ENCODE data around the gene ABCC6. TPM values are rescaled to one million over a fixed set of nuclear protein-coding genes. Genes with fewer than 3 reads are reported as not detected.
"Not testable (repeated sequence)": the region's sequence is repeated elsewhere in the genome, so short reads cannot be mapped to it uniquely, and the experiment has no call there.

Gene ABCC6
- total and polyA plus RNA-seq, 2 of the 4 experiments (the other 2 are of a cell fraction): 0.36 to 1.3 TPM

DNA sequence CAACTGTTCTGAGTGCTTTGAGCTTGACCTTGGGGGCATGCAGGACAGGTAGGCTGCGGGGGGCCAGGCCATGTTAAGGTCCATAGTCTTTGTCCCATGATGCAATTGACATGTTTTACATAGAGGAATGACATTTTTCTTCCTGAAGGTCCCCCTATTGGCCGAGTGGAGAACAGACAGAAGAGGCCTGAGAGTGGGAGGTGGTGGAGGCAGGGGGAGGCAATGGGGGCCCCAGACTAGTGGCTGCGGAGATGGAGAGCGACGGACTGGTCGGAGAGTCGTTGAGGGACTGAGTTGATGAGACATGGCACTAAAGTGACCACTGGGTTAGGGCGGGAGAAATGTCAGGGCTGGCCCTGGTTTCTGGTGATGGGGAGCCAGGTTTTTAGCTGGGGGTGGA, 48.4 kb upstream of the ABCC6 start:
- H3K9me1 ChIP-seq (ENCODE audit: insufficient read depth, low read length); H3K4me3 ChIP-seq (ENCODE audit: insufficient read depth, low read depth, low read length); BruUV-seq (replicated peaks); H4K20me1 ChIP-seq (ENCODE audit: insufficient read depth, low read length); H2BK120ac ChIP-seq (ENCODE audit: low read depth, low read length); H3K4me2 ChIP-seq (ENCODE audit: low read depth, low read length); H4K5ac ChIP-seq (ENCODE audit: low read depth, low read length); dilution Hi-C loops (cut with HindIII; ENCODE audit: low sequenced_read_pairs, unreplicated experiment); H3K14ac ChIP-seq (replicated peaks; ENCODE audit: low read depth, low read length); H4K91ac ChIP-seq (ENCODE audit: insufficient read depth, low read depth, low read length); H2AFZ ChIP-seq (replicated peaks; ENCODE audit: low read length, poor library complexity); H3K23ac ChIP-seq (ENCODE audit: low read depth, low read length); DNase-seq; H2BK15ac ChIP-seq (ENCODE audit: low read depth, low read length); CTCF ChIA-PET; H3K27ac ChIP-seq (ENCODE audit: insufficient read depth, low read length); H3K79me1 ChIP-seq (ENCODE audit: low read depth in 1 of 2, low read length in 2 of 2); intact Hi-C loops (cut with micrococcal nuclease); H2BK20ac ChIP-seq (ENCODE audit: low read depth, low read length); H4K8ac ChIP-seq (ENCODE audit: low read depth in 2 of 2, low read length in 2 of 2); H3K9me3 ChIP-seq (ENCODE audit: control insufficient read depth, insufficient read depth, low read length); H3K36me3 ChIP-seq (ENCODE audit: control insufficient read depth, insufficient read depth, low read length); H2AK5ac ChIP-seq (ENCODE audit: low read depth, low read length); POLR2A ChIA-PET (ENCODE audit: unreplicated experiment); H2AK9ac ChIP-seq (replicated peaks; ENCODE audit: low read depth, low read length, poor library complexity); in situ Hi-C loops (cut with MboI; ENCODE audit: low sequenced_read_pairs); H3K18ac ChIP-seq (ENCODE audit: low read depth, low read length); ATAC-seq (ENCODE audit: low read depth); H2BK5ac ChIP-seq (ENCODE audit: low read depth, low read length, poor library complexity, severe bottlenecking); H3K4ac ChIP-seq (ENCODE audit: low read depth, low read length); H3K56ac ChIP-seq (ENCODE audit: extremely low read depth, insufficient read depth, low read length); H3K27me3 ChIP-seq (ENCODE audit: control insufficient read depth, insufficient read depth, low read length); H3K9ac ChIP-seq (ENCODE audit: low read depth, low read length); H3K4me1 ChIP-seq (ENCODE audit: control insufficient read depth, insufficient read depth, low read length): not testable (repeated sequence)
- WGBS, 2 experiments (ENCODE audit: extremely low coverage in 2 of 2, insufficient read length in 1 of 2): no CpG with 5 or more reads among the region's 8 CpGs

DNA sequence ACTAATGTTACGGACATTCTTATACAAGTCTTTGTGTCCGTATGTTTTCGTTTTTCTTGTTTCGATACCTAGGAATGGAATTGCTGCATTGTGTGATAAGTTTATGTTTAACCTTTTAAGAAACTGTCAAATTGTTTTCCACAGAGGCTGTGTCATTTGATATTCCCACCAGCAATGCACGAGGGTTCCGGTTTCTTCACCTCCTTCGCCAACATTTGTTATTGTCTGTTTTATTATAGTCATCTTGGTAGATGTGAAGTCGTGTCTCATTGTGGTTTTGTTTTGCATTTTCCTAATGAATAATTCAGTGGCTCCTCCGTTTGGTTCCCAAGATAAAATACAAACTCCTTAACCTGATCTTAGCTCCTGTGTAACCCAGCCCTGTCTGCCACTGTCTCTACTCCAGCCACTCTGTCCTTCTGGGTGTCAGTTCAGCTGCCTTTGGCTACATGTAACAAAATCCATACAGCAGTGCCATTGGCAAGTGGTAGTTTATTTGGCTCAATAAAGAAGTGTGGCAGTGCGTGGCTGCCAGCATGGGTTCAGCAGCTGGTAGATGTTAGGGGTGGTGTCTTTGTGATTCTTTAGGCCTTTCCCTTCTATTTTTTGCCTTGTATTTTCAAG, 45.0 kb upstream of the ABCC6 start:
- H3K23ac ChIP-seq (ENCODE audit: low read depth, low read length); H3K4me1 ChIP-seq (ENCODE audit: control insufficient read depth, insufficient read depth, low read length); DNase-seq; H3K4me3 ChIP-seq (ENCODE audit: insufficient read depth, low read depth, low read length); H4K20me1 ChIP-seq (ENCODE audit: insufficient read depth, low read length); H2BK20ac ChIP-seq (ENCODE audit: low read depth, low read length); H3K14ac ChIP-seq (replicated peaks; ENCODE audit: low read depth, low read length); H2BK15ac ChIP-seq (ENCODE audit: low read depth, low read length); dilution Hi-C loops (cut with HindIII; ENCODE audit: low sequenced_read_pairs, unreplicated experiment); in situ Hi-C loops (cut with MboI; ENCODE audit: low sequenced_read_pairs); H4K8ac ChIP-seq (ENCODE audit: low read depth in 2 of 2, low read length in 2 of 2); H4K91ac ChIP-seq (ENCODE audit: insufficient read depth, low read depth, low read length); H2BK5ac ChIP-seq (ENCODE audit: low read depth, low read length, poor library complexity, severe bottlenecking); H3K4me2 ChIP-seq (ENCODE audit: low read depth, low read length); H2AFZ ChIP-seq (replicated peaks; ENCODE audit: low read length, poor library complexity); H3K9me3 ChIP-seq (ENCODE audit: control insufficient read depth, insufficient read depth, low read length); H3K18ac ChIP-seq (ENCODE audit: low read depth, low read length); POLR2A ChIA-PET (ENCODE audit: unreplicated experiment); CTCF ChIA-PET; H3K79me1 ChIP-seq (ENCODE audit: low read depth in 1 of 2, low read length in 2 of 2); H2AK9ac ChIP-seq (replicated peaks; ENCODE audit: low read depth, low read length, poor library complexity); BruUV-seq (replicated peaks); H3K27ac ChIP-seq (ENCODE audit: insufficient read depth, low read length); H3K9ac ChIP-seq (ENCODE audit: low read depth, low read length); ATAC-seq (ENCODE audit: low read depth); H2BK120ac ChIP-seq (ENCODE audit: low read depth, low read length); intact Hi-C loops (cut with micrococcal nuclease); H3K56ac ChIP-seq (ENCODE audit: extremely low read depth, insufficient read depth, low read length); H3K27me3 ChIP-seq (ENCODE audit: control insufficient read depth, insufficient read depth, low read length); H2AK5ac ChIP-seq (ENCODE audit: low read depth, low read length); H4K5ac ChIP-seq (ENCODE audit: low read depth, low read length); H3K4ac ChIP-seq (ENCODE audit: low read depth, low read length); H3K9me1 ChIP-seq (ENCODE audit: insufficient read depth, low read length); H3K36me3 ChIP-seq (ENCODE audit: control insufficient read depth, insufficient read depth, low read length): not testable (repeated sequence)
- 100% methylated on average over 1 of the region's 10 CpGs; no CpG with 5 or more reads in 1 of the 2 experiments for WGBS, 2 experiments (ENCODE audit: extremely low coverage in 2 of 2, insufficient read length in 1 of 2)

All from IMR-90 (cell line).